ENCODE results near the gene TMEM39B.
"Not testable (repeated sequence)": the region's sequence is repeated elsewhere in the genome, so short reads cannot be mapped to it uniquely, and the experiment has no call there.

The TMEM39B gene

GRCh38 chr1:32123361-32123760 lies 50.6 kb downstream of the TMEM39B start:
- H3K14ac ChIP-seq (ENCODE audit: low read length in 2 of 2); H4K91ac ChIP-seq (ENCODE audit: low read length); H3K79me1 ChIP-seq (replicated peaks; ENCODE audit: low read length, poor library complexity, severe bottlenecking); H2BK12ac ChIP-seq (ENCODE audit: low read length in 2 of 2); H2BK5ac ChIP-seq (ENCODE audit: low read depth, low read length, poor library complexity, severe bottlenecking); H2AK5ac ChIP-seq (ENCODE audit: low read length, severe bottlenecking); H2AFZ ChIP-seq (ENCODE audit: low read depth, low read length); H3K27ac ChIP-seq (ENCODE audit: low read length, poor library complexity, severe bottlenecking); H4K8ac ChIP-seq (ENCODE audit: low read length); DNase-seq; H3K4me3 ChIP-seq (ENCODE audit: insufficient read depth in 1 of 2, low read depth in 1 of 2, low read length in 2 of 2); H3K27me3 ChIP-seq (ENCODE audit: control insufficient read depth in 1 of 2, insufficient read depth in 1 of 2, low read length in 2 of 2); H2BK120ac ChIP-seq (ENCODE audit: low read depth, low read length); H3K9me3 ChIP-seq (ENCODE audit: control insufficient read depth, low read length); H3K23ac ChIP-seq (ENCODE audit: low read length in 2 of 2); H3K4me2 ChIP-seq (ENCODE audit: low read length, poor library complexity, severe bottlenecking); H3K9ac ChIP-seq (ENCODE audit: low read length); H3K18ac ChIP-seq (ENCODE audit: low read depth in 1 of 2, low read length in 2 of 2); H3K4ac ChIP-seq (ENCODE audit: low read depth in 1 of 2, low read length in 2 of 2); H3K36me3 ChIP-seq (ENCODE audit: control insufficient read depth in 1 of 2, insufficient read depth in 2 of 2, low read depth in 1 of 2, low read length in 2 of 2); H2BK15ac ChIP-seq (ENCODE audit: low read depth, poor library complexity, severe bottlenecking): not testable (repeated sequence)
- 96% methylated on average over 2 of the region's 2 CpGs for WGBS
- H3K4me1 ChIP-seq (ENCODE audit: control insufficient read depth, insufficient read depth, low read depth, low read length), result peaks cover 10% of the 10 kb centered on the region

GRCh38 chr1:32125313-32125712 lies 52.6 kb downstream of the TMEM39B start:
- no peak overlapping the region for H2BK120ac ChIP-seq (ENCODE audit: low read depth, low read length)
- no peak overlapping the region for H2AFZ ChIP-seq (ENCODE audit: low read depth, low read length)
- no peak overlapping the region for H3K18ac ChIP-seq (ENCODE audit: low read depth in 1 of 2, low read length in 2 of 2)
- no peak overlapping the region for H2BK15ac ChIP-seq (ENCODE audit: low read depth, poor library complexity, severe bottlenecking)
- no peak overlapping the region for H2BK5ac ChIP-seq (ENCODE audit: low read depth, low read length, poor library complexity, severe bottlenecking)
- H2AK5ac ChIP-seq (ENCODE audit: low read length, severe bottlenecking), result no peak overlapping the region
- H4K91ac ChIP-seq (ENCODE audit: low read length), result no peak overlapping the region
- H3K27ac ChIP-seq (ENCODE audit: low read length, poor library complexity, severe bottlenecking), result no peak overlapping the region
- DNase-seq, result no peak
- no peak overlapping the region for H3K4me3 ChIP-seq (ENCODE audit: insufficient read depth in 1 of 2, low read depth in 1 of 2, low read length in 2 of 2)
- peaks cover 0 to 8% of the 10 kb centered on the region in 2 experiments for H3K36me3 ChIP-seq (ENCODE audit: control insufficient read depth in 1 of 2, insufficient read depth in 2 of 2, low read depth in 1 of 2, low read length in 2 of 2)
- H3K4me2 ChIP-seq (ENCODE audit: low read length, poor library complexity, severe bottlenecking), result no peak overlapping the region
- no peak overlapping the region for H3K14ac ChIP-seq (ENCODE audit: low read length in 2 of 2)
- no peak overlapping the region for H2BK12ac ChIP-seq (ENCODE audit: low read length in 2 of 2)
- no peaks in the 10 kb centered on the region for H3K27me3 ChIP-seq (ENCODE audit: control insufficient read depth in 1 of 2, insufficient read depth in 1 of 2, low read length in 2 of 2)
- peaks cover 9% of the 10 kb centered on the region for H3K4me1 ChIP-seq (ENCODE audit: control insufficient read depth, insufficient read depth, low read depth, low read length)
- WGBS, result 97% methylated on average over 5 of the region's 8 CpGs
- H3K79me1 ChIP-seq (replicated peaks; ENCODE audit: low read length, poor library complexity, severe bottlenecking), result peaks cover 1% of the 10 kb centered on the region
- no peak overlapping the region for H3K23ac ChIP-seq (ENCODE audit: low read length in 2 of 2)
- H3K9me3 ChIP-seq (ENCODE audit: control insufficient read depth, low read length), result no peaks in the 10 kb centered on the region
- H3K9ac ChIP-seq (ENCODE audit: low read length), result no peak overlapping the region
- no peak overlapping the region for H3K4ac ChIP-seq (ENCODE audit: low read depth in 1 of 2, low read length in 2 of 2)
- no peak overlapping the region for H4K8ac ChIP-seq (ENCODE audit: low read length)

- no peak overlapping the region for H2BK120ac ChIP-seq (ENCODE audit: low read depth, low read length)
Observed at GRCh38 chr1:32126770-32127169, 54.0 kb downstream of the TMEM39B start.

GRCh38 chr1:32127409-32128198 lies 54.9 kb downstream of the TMEM39B start:
- H3K27ac ChIP-seq (ENCODE audit: low read length, poor library complexity, severe bottlenecking), result no peak overlapping the region
- no peak for DNase-seq
- H2AFZ ChIP-seq (ENCODE audit: low read depth, low read length), result no peak overlapping the region
- H3K27me3 ChIP-seq (ENCODE audit: control insufficient read depth in 1 of 2, insufficient read depth in 1 of 2, low read length in 2 of 2), result no peaks in the 10 kb centered on the region
- H2BK120ac ChIP-seq (ENCODE audit: low read depth, low read length), result no peak overlapping the region
- no peak overlapping the region for H3K4me3 ChIP-seq (ENCODE audit: insufficient read depth in 1 of 2, low read depth in 1 of 2, low read length in 2 of 2)
- no peak overlapping the region for H3K23ac ChIP-seq (ENCODE audit: low read length in 2 of 2)
- H3K4me2 ChIP-seq (ENCODE audit: low read length, poor library complexity, severe bottlenecking), result no peak overlapping the region
- peaks cover 5 to 8% of the 10 kb centered on the region in 2 experiments for H3K36me3 ChIP-seq (ENCODE audit: control insufficient read depth in 1 of 2, insufficient read depth in 2 of 2, low read depth in 1 of 2, low read length in 2 of 2)
- H3K4ac ChIP-seq (ENCODE audit: low read depth in 1 of 2, low read length in 2 of 2), result no peak overlapping the region
- no peak overlapping the region for H3K9ac ChIP-seq (ENCODE audit: low read length)
- H4K8ac ChIP-seq (ENCODE audit: low read length), result no peak overlapping the region
- H2BK15ac ChIP-seq (ENCODE audit: low read depth, poor library complexity, severe bottlenecking), result no peak overlapping the region
- WGBS, result 85% methylated on average over 3 of the region's 4 CpGs
- no peaks in the 10 kb centered on the region for H3K9me3 ChIP-seq (ENCODE audit: control insufficient read depth, low read length)
- no peaks in the 10 kb centered on the region for H3K79me1 ChIP-seq (replicated peaks; ENCODE audit: low read length, poor library complexity, severe bottlenecking)
- peaks cover 4% of the 10 kb centered on the region for H3K4me1 ChIP-seq (ENCODE audit: control insufficient read depth, insufficient read depth, low read depth, low read length)
- no peak overlapping the region for H4K91ac ChIP-seq (ENCODE audit: low read length)
- H2AK5ac ChIP-seq (ENCODE audit: low read length, severe bottlenecking), result no peak overlapping the region
- H3K14ac ChIP-seq (ENCODE audit: low read length in 2 of 2), result no peak overlapping the region
- H3K18ac ChIP-seq (ENCODE audit: low read depth in 1 of 2, low read length in 2 of 2), result no peak overlapping the region
- no peak overlapping the region for H2BK12ac ChIP-seq (ENCODE audit: low read length in 2 of 2)
- H2BK5ac ChIP-seq (ENCODE audit: low read depth, low read length, poor library complexity, severe bottlenecking), result no peak overlapping the region

More at GRCh38 chr1:32126770-32127169, 54.0 kb downstream of the TMEM39B start:
- no peak overlapping the region for H3K27ac ChIP-seq (ENCODE audit: low read length, poor library complexity, severe bottlenecking)
- H3K9me3 ChIP-seq (ENCODE audit: control insufficient read depth, low read length), result no peaks in the 10 kb centered on the region
- H3K4me3 ChIP-seq (ENCODE audit: insufficient read depth in 1 of 2, low read depth in 1 of 2, low read length in 2 of 2), result no peak overlapping the region
- H3K18ac ChIP-seq (ENCODE audit: low read depth in 1 of 2, low read length in 2 of 2), result no peak overlapping the region
- no peak overlapping the region for H3K14ac ChIP-seq (ENCODE audit: low read length in 2 of 2)
- H2BK5ac ChIP-seq (ENCODE audit: low read depth, low read length, poor library complexity, severe bottlenecking), result no peak overlapping the region
- peaks cover 2% of the 10 kb centered on the region for H3K4me1 ChIP-seq (ENCODE audit: control insufficient read depth, insufficient read depth, low read depth, low read length)
- H3K4me2 ChIP-seq (ENCODE audit: low read length, poor library complexity, severe bottlenecking), result no peak overlapping the region
- H2BK12ac ChIP-seq (ENCODE audit: low read length in 2 of 2), result no peak overlapping the region
- no peak overlapping the region for H3K4ac ChIP-seq (ENCODE audit: low read depth in 1 of 2, low read length in 2 of 2)
- no peaks in the 10 kb centered on the region for H3K27me3 ChIP-seq (ENCODE audit: control insufficient read depth in 1 of 2, insufficient read depth in 1 of 2, low read length in 2 of 2)
- no peaks in the 10 kb centered on the region for H3K79me1 ChIP-seq (replicated peaks; ENCODE audit: low read length, poor library complexity, severe bottlenecking)
- H3K36me3 ChIP-seq (ENCODE audit: control insufficient read depth in 1 of 2, insufficient read depth in 2 of 2, low read depth in 1 of 2, low read length in 2 of 2), result peaks cover 3 to 8% of the 10 kb centered on the region in 2 experiments
- WGBS, result 100% methylated on average over 2 of the region's 3 CpGs
- H4K8ac ChIP-seq (ENCODE audit: low read length), result no peak overlapping the region
- H3K23ac ChIP-seq (ENCODE audit: low read length in 2 of 2), result no peak overlapping the region
- no peak overlapping the region for H3K9ac ChIP-seq (ENCODE audit: low read length)
- no peak for DNase-seq
- no peak overlapping the region for H4K91ac ChIP-seq (ENCODE audit: low read length)
- H2AK5ac ChIP-seq (ENCODE audit: low read length, severe bottlenecking), result no peak overlapping the region
- no peak overlapping the region for H2AFZ ChIP-seq (ENCODE audit: low read depth, low read length)
- no peak overlapping the region for H2BK15ac ChIP-seq (ENCODE audit: low read depth, poor library complexity, severe bottlenecking)
